Posterior vena cava (tissue), 2 donors: ENCODE data around the gene HYI. TPM values are rescaled to one million over a fixed set of nuclear protein-coding genes. Genes with fewer than 3 reads are reported as not detected.
"Not testable (repeated sequence)": the region's sequence is repeated elsewhere in the genome, so short reads cannot be mapped to it uniquely, and the experiment has no call there.

Experiments
- DNase-seq: peaks from one replicate; pipeline ENCODE4 v3.0.0-alpha.2; 2020; ENCODE audit warnings: low spot score
- intact Hi-C, 2 donors: fragments of 100-400 bp; cut with DNase I; formaldehyde crosslinking; loops; one replicate each; pipeline versions ENCODE4 v1.14.1 to v1.14.2; 2022 to 2023
- long read RNA-seq, 2 donors: library from polyadenylated mRNA; unstranded; transcript quantifications; one replicate each; pipeline ENCODE4 v2.0.0, GENCODE V29; 2020 to 2021
- total RNA-seq, 2 donors: library from RNA; stranded (reverse); fragmentation: NEBNext Ultra II Directional; extraction: Animal tissue kit (Norgen Biotek cat#: 25700); gene quantifications; one replicate each; pipeline ENCODE4 v1.2.1, GENCODE V29; 2021
- donor health status: DM: yes; HTN: yes; CAD: no.
- donor health status: DM: yes; HTN: yes; CAD: no.

Gene HYI
- 10 to 100 TPM; 27.6 to 28.8 TPM for total RNA-seq
- long read RNA-seq, donor 1, transcript HYI-204 (8 exons, 1,066 nt): major isoform, 5 of 12 reads
- long read RNA-seq, donor 1, partial matches to known transcripts: 2 of 12 reads
- long read RNA-seq, donor 1, other reads (novel, unspliced or antisense): 3 of 12 reads
- long read RNA-seq, donor 2, transcript HYI-204 (8 exons, 1,066 nt): major isoform, 9 of 32 reads
- long read RNA-seq, donor 2, transcript HYI-201 (8 exons, 1,265 nt): major isoform, 9 of 32 reads
- long read RNA-seq, donor 2, partial matches to known transcripts: 1 of 32 reads
- long read RNA-seq, donor 2, other reads (novel, unspliced or antisense): 10 of 32 reads

- intact Hi-C loops: no loop called here
- DNase-seq: peak; percentile 93
Observed at GRCh38 chr1:43453442-43454269, at the start of gene HYI. Gene HYI (minus strand): TSS chr1:43453931. CDS start chr1:43453793, 138 bp downstream.

GRCh38 chr1:43501806-43502205, 48.1 kb upstream of the HYI start:
- intact Hi-C loops, DNase-seq: not testable (repeated sequence)

DNA sequence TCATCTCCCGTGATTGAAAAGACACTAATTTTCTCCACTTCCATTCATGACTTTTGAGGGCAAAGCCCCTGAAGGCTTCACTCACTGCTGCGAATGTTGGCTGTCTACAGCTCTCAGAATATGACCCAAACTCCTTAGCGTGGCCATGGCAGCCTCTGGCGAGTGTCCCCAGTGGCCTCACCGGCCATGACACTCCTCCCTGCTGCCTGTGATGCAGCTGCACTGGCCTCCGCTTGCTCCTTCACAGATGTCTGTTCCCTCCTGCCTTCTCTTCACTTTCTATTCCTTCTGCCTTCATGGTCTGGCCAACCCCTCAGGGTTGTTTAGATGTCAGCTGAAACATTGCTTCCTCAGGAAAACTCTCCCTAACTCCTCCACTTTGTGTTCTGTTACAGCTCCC, 46.2 kb upstream of the HYI start:
- no peak for DNase-seq
- intact Hi-C loops: no loop called here

DNA sequence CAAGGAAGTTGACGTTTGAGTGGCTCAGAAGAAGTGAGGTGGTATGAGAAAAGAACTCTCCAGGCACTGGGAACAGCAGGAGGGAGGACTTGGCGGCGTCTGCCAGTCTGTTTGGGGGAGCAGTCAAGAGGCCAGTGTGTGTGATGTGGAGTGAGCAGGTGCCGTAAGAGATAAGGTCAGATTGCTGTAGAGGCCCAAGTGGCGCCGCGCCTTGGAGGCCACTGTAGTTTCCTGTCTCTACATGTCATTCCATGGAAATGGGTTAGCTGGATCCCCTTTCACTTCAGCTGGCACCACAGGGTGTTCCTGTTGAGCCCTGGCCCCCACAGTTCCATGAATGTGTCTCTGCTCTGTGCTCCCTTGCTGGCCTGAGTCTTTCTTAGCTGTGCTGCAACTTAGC, 41.5 kb upstream of the HYI start:
- intact Hi-C loops: no loop called here
- DNase-seq: no peak

- intact Hi-C loops: no loop called here
- no peak for DNase-seq
Observed at GRCh38 chr1:43493661-43494450, 40.1 kb upstream of the HYI start.

- DNase-seq: no peak
- intact Hi-C loops: no loop called here
Observed at GRCh38 chr1:43492826-43493225, 39.1 kb upstream of the HYI start.

DNA sequence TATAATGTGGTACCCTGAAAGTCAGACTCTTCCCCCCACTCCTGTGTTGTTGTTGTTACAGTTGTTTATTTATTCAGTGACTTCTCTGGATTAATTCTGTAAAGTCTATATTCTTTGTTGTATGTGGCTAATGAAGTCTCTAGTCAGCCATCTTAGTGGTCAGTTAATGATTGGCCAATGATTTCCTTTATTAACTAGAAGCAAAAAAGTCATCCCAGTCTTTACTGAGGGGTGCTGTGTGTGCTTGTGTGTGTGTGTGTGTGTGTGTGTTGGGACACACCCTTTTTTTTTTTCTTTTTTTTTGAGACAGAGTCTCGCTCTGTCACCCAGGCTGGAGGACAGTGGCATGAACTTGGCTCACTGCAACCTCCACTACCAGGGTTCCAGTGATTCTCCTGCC, 37.3 kb upstream of the HYI start:
- intact Hi-C loops: no loop called here
- DNase-seq: no peak

DNA sequence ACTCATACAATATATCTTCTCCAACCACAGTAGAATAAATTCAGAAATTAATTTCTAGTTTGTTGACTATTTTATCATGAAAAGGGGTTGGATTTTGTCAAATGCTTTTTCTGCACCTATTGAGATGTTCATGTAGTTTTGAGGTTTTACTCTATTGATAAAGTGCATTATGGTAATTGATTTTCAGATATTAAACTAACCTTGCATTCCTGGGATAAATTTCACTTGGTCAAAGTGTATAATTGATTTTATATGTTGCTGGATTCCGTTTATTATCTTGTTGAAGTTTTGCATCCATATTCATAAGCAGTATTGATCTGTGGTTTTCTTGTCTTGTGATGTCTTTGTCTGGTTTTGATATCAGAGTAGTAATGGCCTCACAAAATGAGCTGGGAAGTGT, 34.4 kb upstream of the HYI start:
- no peak for DNase-seq
- intact Hi-C loops: no loop called here

DNA sequence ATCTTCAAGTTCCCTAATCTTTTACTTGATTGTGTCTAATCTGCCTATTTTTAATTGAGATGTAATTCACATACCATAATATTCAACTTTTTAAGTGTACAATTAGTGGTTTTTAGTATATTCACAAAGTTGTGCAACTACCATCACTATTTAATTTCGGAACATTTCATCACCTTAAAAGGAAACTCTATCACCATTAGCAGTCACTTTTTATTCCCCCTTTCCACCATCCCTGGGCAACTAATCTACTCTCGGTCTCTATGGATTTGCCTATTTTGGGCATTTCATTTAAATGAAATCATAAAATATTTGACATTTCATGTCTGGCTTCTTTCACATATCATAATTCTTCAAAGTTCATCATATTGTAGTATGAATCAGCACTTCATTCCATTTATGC, 30.6 kb upstream of the HYI start:
- intact Hi-C loops: no loop called here
- no peak for DNase-seq

DNA sequence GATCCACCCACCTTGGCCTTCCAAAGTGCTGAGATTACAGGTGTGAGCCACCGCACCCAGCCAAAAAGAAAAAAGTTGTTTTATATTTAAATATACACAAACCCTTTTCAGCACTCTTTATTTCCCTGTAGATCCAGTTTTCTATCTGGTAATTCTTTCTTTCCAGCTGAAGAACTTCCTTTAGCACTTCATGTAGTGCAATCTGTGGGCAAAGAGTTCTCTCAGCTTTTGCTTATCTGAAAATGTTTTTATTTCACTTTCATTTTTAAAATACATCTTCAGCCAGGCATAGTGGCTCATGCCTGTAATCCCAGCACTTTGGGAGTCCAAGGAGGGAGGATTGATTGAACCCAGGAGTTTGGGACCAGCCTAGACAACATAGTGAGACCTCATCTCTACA, 28.5 kb upstream of the HYI start:
- DNase-seq: no peak
- intact Hi-C loops: no loop called here

GRCh38 chr1:43481491-43481890, 27.8 kb upstream of the HYI start:
- intact Hi-C loops: no loop called here
- DNase-seq: no peak

DNA sequence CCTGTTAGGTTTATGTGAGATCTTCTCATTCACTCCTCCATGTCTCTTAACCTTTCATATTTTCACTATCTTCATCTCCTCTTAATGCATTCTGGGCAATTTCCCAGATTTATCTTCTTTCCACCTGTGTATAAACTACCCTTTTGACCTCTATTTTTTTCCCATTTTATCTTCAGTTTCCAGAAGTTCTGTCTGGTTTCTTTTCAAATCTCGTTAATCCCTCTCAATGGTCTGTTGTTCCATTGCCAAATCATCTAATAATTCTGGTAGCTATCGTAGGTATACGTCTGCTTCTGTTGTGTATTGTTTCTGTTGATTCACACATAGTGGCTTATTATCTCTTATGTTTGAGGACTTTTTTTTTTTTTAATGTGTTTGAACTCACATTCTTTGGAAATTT, 25.7 kb upstream of the HYI start:
- no peak for DNase-seq
- intact Hi-C loops: no loop called here

GRCh38 chr1:43477716-43478115, 24.0 kb upstream of the HYI start:
- intact Hi-C loops: no loop called here
- no peak for DNase-seq

GRCh38 chr1:43475611-43476401, 22.1 kb upstream of the HYI start:
- DNase-seq, intact Hi-C loops: not testable (repeated sequence)

- DNase-seq: no peak
- intact Hi-C loops: no loop called here
Observed at GRCh38 chr1:43473463-43473862, 19.7 kb upstream of the HYI start.

DNA sequence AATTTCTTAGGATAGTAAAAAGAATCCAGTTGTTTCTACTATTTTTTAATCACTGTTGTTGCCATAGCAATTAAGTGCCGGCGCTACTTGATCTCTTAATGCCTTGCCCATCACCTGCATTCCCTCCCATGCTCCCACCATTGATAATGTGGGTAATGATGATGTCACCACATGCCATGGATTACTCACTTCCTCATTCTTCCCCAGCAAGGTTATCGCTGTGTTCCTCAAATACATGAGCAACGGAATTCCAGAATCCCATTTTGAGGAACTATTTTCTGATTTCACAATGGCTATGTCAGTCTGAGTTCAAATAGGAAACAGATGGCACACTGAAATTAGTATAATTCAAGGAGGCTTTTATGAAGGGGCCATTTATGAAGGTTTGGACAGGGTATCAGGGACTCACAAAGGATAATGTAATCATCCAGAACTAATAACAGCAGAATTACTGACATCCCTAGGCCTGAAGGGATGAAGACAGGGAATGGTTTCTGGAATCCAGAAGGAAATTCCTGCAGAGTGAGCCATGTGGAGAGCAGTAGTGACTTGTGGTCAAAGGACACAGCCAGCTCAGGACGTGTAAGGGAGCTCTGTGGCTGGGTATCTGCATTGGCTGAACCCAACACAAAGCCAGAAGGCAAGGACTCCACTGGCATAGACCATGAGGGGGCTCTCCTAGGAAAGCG, 18.9 kb upstream of the HYI start:
- DNase-seq, intact Hi-C loops: not testable (repeated sequence)

GRCh38 chr1:43472087-43472462, 18.3 kb upstream of the HYI start:
- intact Hi-C loops: no loop called here
- no peak for DNase-seq

DNA sequence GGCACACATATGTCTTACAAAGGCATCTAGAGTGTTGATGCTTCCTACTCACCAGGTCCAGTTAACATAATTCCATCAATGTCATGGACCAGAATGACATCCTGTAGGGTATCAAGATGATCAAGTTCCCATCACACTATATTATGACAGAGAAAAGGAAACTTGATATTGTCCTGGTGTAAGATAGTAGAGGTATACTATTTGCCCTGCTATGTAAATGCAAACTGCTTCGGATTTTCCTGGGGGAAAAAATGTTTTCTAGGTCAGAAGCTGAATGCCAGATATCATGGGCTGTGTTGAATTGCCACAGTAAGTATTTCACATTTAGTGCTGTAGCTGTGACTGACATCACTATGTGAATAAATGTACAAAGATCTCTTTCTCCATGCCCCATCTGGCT, 16.2 kb upstream of the HYI start:
- no peak for DNase-seq
- intact Hi-C loops: no loop called here

DNA sequence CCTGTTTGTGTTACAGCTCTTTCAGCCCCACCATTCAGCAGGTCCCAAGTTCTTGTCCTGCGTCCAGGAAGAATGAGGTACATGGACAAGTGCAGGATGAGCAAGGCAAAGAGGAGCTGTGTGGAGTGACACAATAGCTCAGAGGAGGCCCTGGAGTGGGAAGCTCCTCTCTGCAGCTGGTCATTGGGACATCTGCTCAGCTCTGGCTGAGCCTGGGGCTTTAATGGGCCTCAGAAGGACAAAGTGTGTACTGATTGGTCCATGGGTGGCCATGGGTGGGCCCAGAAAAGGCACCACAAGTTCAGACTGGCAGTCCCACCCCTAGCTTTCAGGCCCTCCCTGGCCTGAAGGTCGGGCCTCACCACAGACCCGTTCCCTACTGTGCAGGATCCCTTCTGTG, 14.7 kb upstream of the HYI start:
- no peak for DNase-seq
- intact Hi-C loops: no loop called here
